ENCODE measurements around the gene CCDC93.

DNA sequence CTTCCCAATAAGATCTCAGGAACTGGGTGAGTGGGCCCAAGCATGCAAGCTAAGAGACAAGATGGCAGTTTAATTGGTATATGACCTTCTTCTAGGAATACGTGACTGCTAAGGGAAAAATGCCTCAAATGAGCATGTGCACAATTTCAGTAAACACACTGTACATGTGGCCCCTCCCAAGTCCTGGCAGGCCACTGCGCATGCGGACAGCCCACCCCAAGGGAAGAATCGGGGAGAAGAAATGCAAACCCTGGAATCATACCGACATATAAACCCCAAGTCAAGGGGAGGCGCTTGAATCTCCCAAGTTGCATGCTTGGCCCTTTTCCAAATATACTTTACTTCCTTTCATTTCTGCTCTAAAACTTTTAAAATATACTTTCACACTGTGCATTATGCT is 15.2 kb upstream of the CCDC93 start:
- TF ChIP-seq TCF12 (IDR thresholded peaks at IDR 0.05; ENCODE audit: low read depth, low read length) = no peak
- TF ChIP-seq, protein P1, sequence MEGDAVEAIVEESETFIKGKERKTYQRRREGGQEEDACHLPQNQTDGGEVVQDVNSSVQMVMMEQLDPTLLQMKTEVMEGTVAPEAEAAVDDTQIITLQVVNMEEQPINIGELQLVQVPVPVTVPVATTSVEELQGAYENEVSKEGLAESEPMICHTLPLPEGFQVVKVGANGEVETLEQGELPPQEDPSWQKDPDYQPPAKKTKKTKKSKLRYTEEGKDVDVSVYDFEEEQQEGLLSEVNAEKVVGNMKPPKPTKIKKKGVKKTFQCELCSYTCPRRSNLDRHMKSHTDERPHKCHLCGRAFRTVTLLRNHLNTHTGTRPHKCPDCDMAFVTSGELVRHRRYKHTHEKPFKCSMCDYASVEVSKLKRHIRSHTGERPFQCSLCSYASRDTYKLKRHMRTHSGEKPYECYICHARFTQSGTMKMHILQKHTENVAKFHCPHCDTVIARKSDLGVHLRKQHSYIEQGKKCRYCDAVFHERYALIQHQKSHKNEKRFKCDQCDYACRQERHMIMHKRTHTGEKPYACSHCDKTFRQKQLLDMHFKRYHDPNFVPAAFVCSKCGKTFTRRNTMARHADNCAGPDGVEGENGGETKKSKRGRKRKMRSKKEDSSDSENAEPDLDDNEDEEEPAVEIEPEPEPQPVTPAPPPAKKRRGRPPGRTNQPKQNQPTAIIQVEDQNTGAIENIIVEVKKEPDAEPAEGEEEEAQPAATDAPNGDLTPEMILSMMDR (IDR thresholded peaks at IDR 0.05 in 2 of 3, conservative IDR thresholded peaks at IDR 0.05 in 1 of 3; ENCODE audit: control insufficient read depth in 2 of 3, extremely low read depth in 1 of 3, insufficient read depth in 1 of 3, low read depth in 3 of 3, low read length in 3 of 3) = no peak
- TF ChIP-seq MXI1 (IDR thresholded peaks at IDR 0.05; ENCODE audit: low read depth, low read length) = no peak
- no peak for TF ChIP-seq EP300 (IDR thresholded peaks at IDR 0.05; ENCODE audit: borderline replicate concordance in 1 of 2, control insufficient read depth in 1 of 2, low read depth in 2 of 2, low read length in 2 of 2)
- no peak for TF ChIP-seq CREB1 (IDR thresholded peaks at IDR 0.05; ENCODE audit: low read depth)
- no peak for TF ChIP-seq BHLHE40 (IDR thresholded peaks at IDR 0.05; ENCODE audit: borderline replicate concordance in 1 of 2, low read depth in 2 of 2, low read length in 1 of 2)
- TF ChIP-seq, protein P2, sequence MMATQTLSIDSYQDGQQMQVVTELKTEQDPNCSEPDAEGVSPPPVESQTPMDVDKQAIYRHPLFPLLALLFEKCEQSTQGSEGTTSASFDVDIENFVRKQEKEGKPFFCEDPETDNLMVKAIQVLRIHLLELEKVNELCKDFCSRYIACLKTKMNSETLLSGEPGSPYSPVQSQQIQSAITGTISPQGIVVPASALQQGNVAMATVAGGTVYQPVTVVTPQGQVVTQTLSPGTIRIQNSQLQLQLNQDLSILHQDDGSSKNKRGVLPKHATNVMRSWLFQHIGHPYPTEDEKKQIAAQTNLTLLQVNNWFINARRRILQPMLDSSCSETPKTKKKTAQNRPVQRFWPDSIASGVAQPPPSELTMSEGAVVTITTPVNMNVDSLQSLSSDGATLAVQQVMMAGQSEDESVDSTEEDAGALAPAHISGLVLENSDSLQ (IDR thresholded peaks at IDR 0.05) = no peak
- no peak for TF ChIP-seq SUZ12 (IDR thresholded peaks at IDR 0.05; ENCODE audit: unreplicated experiment)

Data from GM12878 (cell line).